Fibroblast of villous mesenchyme (primary cell): ENCODE measurements around the gene TFPT. TPM values are rescaled to one million over a fixed set of nuclear protein-coding genes. Genes with fewer than 3 reads are reported as not detected.

Experiments
- DNase-seq: peaks from one replicate; pipeline ENCODE4 v3.0.0-alpha.2; 2010; ENCODE audit warnings: low read depth
- H3K4me3 ChIP-seq: 2 replicates; pipeline ENCODE4 v1.5.1; 2011; ENCODE audit warnings: low read depth, mild to moderate bottlenecking, low read length
- total RNA-seq: library from RNA; depleted of rRNA; stranded (reverse); fragments of >200 nt; gene quantifications from 2 replicates; pipeline ENCODE4 v1.2.3, GENCODE V29; 2012
- TF ChIP-seq, protein P1 (sequence below): IDR thresholded peaks from 2 replicates; pipeline ENCODE4 v1.5.1; 2012; ENCODE audit warnings: low read depth, mild to moderate bottlenecking, low read length; ENCODE audit not compliant: insufficient read depth

Gene TFPT
- total RNA-seq, 1 donor: 17.7 TPM

GRCh38 chr19:54095136-54095858 lies 20.2 kb downstream of the TFPT start:
- TF ChIP-seq, protein P1, sequence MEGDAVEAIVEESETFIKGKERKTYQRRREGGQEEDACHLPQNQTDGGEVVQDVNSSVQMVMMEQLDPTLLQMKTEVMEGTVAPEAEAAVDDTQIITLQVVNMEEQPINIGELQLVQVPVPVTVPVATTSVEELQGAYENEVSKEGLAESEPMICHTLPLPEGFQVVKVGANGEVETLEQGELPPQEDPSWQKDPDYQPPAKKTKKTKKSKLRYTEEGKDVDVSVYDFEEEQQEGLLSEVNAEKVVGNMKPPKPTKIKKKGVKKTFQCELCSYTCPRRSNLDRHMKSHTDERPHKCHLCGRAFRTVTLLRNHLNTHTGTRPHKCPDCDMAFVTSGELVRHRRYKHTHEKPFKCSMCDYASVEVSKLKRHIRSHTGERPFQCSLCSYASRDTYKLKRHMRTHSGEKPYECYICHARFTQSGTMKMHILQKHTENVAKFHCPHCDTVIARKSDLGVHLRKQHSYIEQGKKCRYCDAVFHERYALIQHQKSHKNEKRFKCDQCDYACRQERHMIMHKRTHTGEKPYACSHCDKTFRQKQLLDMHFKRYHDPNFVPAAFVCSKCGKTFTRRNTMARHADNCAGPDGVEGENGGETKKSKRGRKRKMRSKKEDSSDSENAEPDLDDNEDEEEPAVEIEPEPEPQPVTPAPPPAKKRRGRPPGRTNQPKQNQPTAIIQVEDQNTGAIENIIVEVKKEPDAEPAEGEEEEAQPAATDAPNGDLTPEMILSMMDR: no peak
- no peak for DNase-seq
- H3K4me3 ChIP-seq: peak overlapping the region; percentile 42

- TF ChIP-seq, protein P1: no peak
Observed at GRCh38 chr19:54094426-54095000, 20.9 kb downstream of the TFPT start.

DNA sequence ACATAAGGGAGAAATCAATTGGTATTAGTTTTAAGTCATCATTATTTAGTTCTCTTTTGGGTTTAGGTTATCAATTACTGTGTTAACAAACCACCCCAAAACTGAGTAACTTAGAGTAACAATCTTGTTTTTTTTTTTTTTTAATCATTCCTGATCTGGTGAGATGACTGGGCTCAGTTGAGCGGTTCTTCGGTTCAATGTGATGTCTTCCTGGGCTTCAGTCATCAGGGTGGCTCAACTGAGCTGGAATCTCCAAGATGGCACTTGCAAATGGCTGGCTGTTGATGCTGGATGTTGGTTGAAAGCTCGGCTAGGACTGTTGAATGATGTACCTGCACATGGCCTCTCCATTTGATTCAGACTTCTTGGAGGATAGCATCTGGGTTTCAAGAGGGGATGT lies 31.0 kb downstream of the TFPT start:
- H3K4me3 ChIP-seq: no peak overlapping the region
- TF ChIP-seq, protein P1: no peak

More at GRCh38 chr19:54094426-54095000, 20.9 kb downstream of the TFPT start:
- no peak overlapping the region for H3K4me3 ChIP-seq
- no peak for DNase-seq

GRCh38 chr19:54081032-54081431 lies 34.4 kb downstream of the TFPT start, which contains the start of gene TARM1:
Gene TARM1, minus strand, starts transcription at chr19:54081365. Its CDS starts 25 bp downstream, at chr19:54081340.
- no peak within 1 kb of the TSS for H3K4me3 ChIP-seq
- no peak for DNase-seq
- TF ChIP-seq, protein P1: no peak

More for the DNA sequence above, 31.0 kb downstream of the TFPT start:
- no peak for DNase-seq

GRCh38 chr19:54077334-54077733 lies 38.1 kb downstream of the TFPT start:
- TF ChIP-seq, protein P1: no peak
- no peak overlapping the region for H3K4me3 ChIP-seq
- DNase-seq: no peak

DNA sequence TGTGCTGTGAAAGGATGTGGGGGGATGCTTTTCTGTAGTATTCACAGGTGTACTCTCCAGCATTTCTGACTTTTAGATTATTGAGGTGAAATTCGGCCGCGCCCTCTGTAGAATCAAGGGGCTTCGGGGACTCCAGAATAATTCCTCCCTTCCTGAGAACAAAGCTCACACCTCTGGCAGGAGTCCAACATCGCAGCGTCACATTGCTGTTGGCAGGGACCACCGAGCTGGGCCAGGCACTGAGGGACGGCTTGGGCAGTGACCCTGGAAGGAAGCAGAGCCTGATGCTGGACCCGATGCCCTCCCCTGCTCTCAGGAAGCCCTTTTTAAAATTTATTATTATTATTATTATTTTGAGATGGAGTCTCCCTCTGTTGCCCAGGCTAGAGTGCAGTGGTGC lies 40.6 kb downstream of the TFPT start:
- TF ChIP-seq, protein P1: no peak
- DNase-seq: no peak
- H3K4me3 ChIP-seq: no peak overlapping the region
